ENCODE measurements around the gene TRIM52. TPM values are rescaled to one million over a fixed set of nuclear protein-coding genes. Genes with fewer than 3 reads are reported as not detected.

Gene TRIM52
- polyA plus RNA-seq, 2 of the 4 experiments (the other 2 are of a cell fraction): 11.1 to 12.1 TPM

DNA sequence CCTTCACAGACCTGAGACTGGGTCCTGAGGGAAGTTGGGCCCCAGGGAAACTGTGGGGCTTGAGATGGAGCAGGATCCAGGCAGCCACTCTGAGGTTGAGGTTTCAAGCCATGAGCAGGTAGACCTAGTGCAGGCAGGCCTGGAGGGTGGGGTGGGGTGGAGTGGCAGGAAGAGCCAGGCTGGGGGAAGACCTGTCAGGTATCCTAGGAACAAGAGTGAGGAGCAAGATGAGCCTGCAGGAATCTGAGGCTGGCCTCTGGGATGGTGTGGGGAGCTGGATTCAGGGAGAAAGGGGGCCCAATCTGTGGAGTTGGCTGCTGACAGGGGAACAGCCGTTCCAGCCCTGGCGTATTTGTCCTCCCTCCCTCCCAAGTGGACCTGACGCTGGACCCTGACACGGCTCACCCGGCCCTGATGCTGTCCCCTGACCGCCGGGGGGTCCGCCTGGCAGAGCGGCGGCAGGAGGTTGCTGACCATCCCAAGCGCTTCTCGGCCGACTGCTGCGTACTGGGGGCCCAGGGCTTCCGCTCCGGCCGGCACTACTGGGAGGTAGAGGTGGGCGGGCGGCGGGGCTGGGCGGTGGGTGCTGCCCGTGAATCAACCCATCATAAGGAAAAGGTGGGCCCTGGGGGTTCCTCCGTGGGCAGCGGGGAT lies 27.0 kb downstream of the TRIM52 start:
- DNase-seq (ENCODE audit: low read depth in 1 of 2, low spot score in 1 of 2) (no peak), ATAC-seq (peak; percentile 37 to 46), FAIRE-seq (no peak)
- ChIA-PET POLR2A (interaction anchor here (1.5 to 4.2 kb wide), 5 partner anchors 11 to 44 kb away, joined by 3 to 25 read pairs (median 6); partner anchors contain the start of genes RACK1 and TRIM41), CTCF (interaction anchor here (1.0 to 1.9 kb wide), 2 partner anchors 7 to 13 kb away, joined by 4 to 6 read pairs; no protein-coding TSS in a partner anchor)
- no peaks in the 10 kb centered on the region for H3K9me3 ChIP-seq
- peaks cover 3% of the 10 kb centered on the region; the same call in 1 of the 3 replicates for H3K4me1 ChIP-seq
- no peak overlapping the region for H3K4me3 ChIP-seq
- H3K27ac ChIP-seq: no peak overlapping the region
- H3K4me2 ChIP-seq: no peak overlapping the region
- TF ChIP-seq ATOH8 (CRISPR knock-in tag; IDR thresholded peaks at IDR 0.05; ENCODE audit: low read depth): no peak
- no peak for TF ChIP-seq MAZ (IDR thresholded peaks at IDR 0.05; ENCODE audit: borderline replicate concordance, low read depth, low read length)
- no peak for TF ChIP-seq ZC3H11A (IDR thresholded peaks at IDR 0.05)
- no peak for TF ChIP-seq KDM5A (IDR thresholded peaks at IDR 0.05)
- TF ChIP-seq, protein P1, sequence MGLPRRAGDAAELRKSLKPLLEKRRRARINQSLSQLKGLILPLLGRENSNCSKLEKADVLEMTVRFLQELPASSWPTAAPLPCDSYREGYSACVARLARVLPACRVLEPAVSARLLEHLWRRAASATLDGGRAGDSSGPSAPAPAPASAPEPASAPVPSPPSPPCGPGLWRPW (IDR thresholded peaks at IDR 0.05): no peak
- 89% methylated on average over 8 of the region's 24 CpGs for WGBS (ENCODE audit: missing lambda C conversion rate)

GRCh38 chr5:181233088-181233800 lies 27.7 kb downstream of the TRIM52 start:
- Histone ChIP-seq H3K4me2 (no peak overlapping the region), H3K4me1 (no peaks in the 10 kb centered on the region), H3K27ac (no peak overlapping the region), H3K9me3 (no peaks in the 10 kb centered on the region), H3K4me3 (no peak overlapping the region)
- ChIA-PET POLR2A (interaction anchor here (3.1 to 4.2 kb wide), 2 partner anchors 11 kb away, joined by 14 to 25 read pairs; partner anchors contain the start of genes RACK1 and TRIM41), CTCF (interaction anchor here (1.9 kb wide), 1 partner anchor 8 kb away, joined by 6 read pairs; no protein-coding TSS in a partner anchor)
- WGBS (ENCODE audit: missing lambda C conversion rate): 84% methylated on average over 15 of the region's 16 CpGs
- FAIRE-seq (no peak), DNase-seq (ENCODE audit: low read depth in 1 of 2, low spot score in 1 of 2) (no peak), ATAC-seq (peak; percentile 2 to 9; a peak in 3 of 6 replicates)
- TF ChIP-seq, protein P2, sequence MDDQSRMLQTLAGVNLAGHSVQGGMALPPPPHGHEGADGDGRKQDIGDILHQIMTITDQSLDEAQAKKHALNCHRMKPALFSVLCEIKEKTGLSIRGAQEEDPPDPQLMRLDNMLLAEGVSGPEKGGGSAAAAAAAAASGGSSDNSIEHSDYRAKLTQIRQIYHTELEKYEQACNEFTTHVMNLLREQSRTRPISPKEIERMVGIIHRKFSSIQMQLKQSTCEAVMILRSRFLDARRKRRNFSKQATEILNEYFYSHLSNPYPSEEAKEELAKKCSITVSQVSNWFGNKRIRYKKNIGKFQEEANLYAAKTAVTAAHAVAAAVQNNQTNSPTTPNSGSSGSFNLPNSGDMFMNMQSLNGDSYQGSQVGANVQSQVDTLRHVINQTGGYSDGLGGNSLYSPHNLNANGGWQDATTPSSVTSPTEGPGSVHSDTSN (IDR thresholded peaks at IDR 0.05): no peak
- TF ChIP-seq ATOH8 (CRISPR knock-in tag; IDR thresholded peaks at IDR 0.05; ENCODE audit: low read depth) (no peak), JUN (IDR thresholded peaks at IDR 0.05) (no peak), HOXB13 (CRISPR knock-in tag; IDR thresholded peaks at IDR 0.05; ENCODE audit: low read depth) (no peak), FOSB (CRISPR knock-in tag; IDR thresholded peaks at IDR 0.05) (no peak), FOSL2 (IDR thresholded peaks at IDR 0.05) (no peak), FOSL2 (CRISPR knock-in tag; IDR thresholded peaks at IDR 0.05) (no peak), NR3C1 (IDR thresholded peaks at IDR 0.05) (no peak), PHF8 (IDR thresholded peaks at IDR 0.05; ENCODE audit: borderline replicate concordance, low read depth) (no peak), TP53 (CRISPR knock-in tag; IDR thresholded peaks at IDR 0.05) (no peak), NPAS2 (CRISPR knock-in tag; IDR thresholded peaks at IDR 0.05; ENCODE audit: borderline replicate concordance) (no peak), ZSCAN20 (CRISPR knock-in tag; IDR thresholded peaks at IDR 0.05) (no peak), NFE2L2 (conservative IDR thresholded peaks at IDR 0.05; ENCODE audit: low read length) (no peak), CTCF (IDR thresholded peaks at IDR 0.05) (no peak), ELK1 (IDR thresholded peaks at IDR 0.05; ENCODE audit: low read depth, low read length) (no peak), POLR2A (IDR thresholded peaks at IDR 0.05; ENCODE audit: low read length) (no peak), MAFK (IDR thresholded peaks at IDR 0.05; ENCODE audit: partially characterized antibody) (no peak), POLR2AphosphoS2 (conservative IDR thresholded peaks at IDR 0.05; ENCODE audit: low read length) (no peak), BHLHE40 (IDR thresholded peaks at IDR 0.05; ENCODE audit: low read depth, low read length) (no peak)
- TF ChIP-seq, protein P3, sequence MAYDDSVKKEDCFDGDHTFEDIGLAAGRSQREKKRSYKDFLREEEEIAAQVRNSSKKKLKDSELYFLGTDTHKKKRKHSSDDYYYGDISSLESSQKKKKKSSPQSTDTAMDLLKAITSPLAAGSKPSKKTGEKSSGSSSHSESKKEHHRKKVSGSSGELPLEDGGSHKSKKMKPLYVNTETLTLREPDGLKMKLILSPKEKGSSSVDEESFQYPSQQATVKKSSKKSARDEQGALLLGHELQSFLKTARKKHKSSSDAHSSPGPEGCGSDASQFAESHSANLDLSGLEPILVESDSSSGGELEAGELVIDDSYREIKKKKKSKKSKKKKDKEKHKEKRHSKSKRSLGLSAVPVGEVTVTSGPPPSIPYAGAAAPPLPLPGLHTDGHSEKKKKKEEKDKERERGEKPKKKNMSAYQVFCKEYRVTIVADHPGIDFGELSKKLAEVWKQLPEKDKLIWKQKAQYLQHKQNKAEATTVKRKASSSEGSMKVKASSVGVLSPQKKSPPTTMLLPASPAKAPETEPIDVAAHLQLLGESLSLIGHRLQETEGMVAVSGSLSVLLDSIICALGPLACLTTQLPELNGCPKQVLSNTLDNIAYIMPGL (CRISPR knock-in tag; IDR thresholded peaks at IDR 0.05; ENCODE audit: borderline replicate concordance): no peak
